ENCODE measurements around the gene FADS3. TPM values are rescaled to one million over a fixed set of nuclear protein-coding genes. Genes with fewer than 3 reads are reported as not detected.
A peak's percentile ranks its signal among the peaks of the same experiment; 100 is the strongest.

Gene FADS3
- total and polyA plus RNA-seq, 2 of the 4 experiments (the other 2 are of a cell fraction): 54.5 to 110 TPM

GRCh38 chr11:61917334-61918109 is 26.2 kb upstream of the FADS3 start, which contains the start of gene RAB3IL1 (continued):
- no peak for TF ChIP-seq CTCF (conservative IDR thresholded peaks at IDR 0.05; ENCODE audit: low read depth, low read length)
- 0 out of 2 replicates have a peak, but pooled peaks have one; percentile 41 for TF ChIP-seq MAZ (IDR thresholded peaks at IDR 0.05; ENCODE audit: borderline replicate concordance, low read depth, low read length)
